Neural crest cell (in vitro differentiated cells): Measurements from ENCODE around the gene DUS4L. TPM values are rescaled to one million over a fixed set of nuclear protein-coding genes. Genes with fewer than 3 reads are reported as not detected.

Source experiments
- DNase-seq: peaks from one replicate; pipeline ENCODE4 v3.0.0; 2021; ENCODE audit warnings: low read depth, mixed read lengths, low spot score
- H3K27ac Mint-ChIP-seq: one replicate; pipeline ENCODE4 v1.8.0; 2021; ENCODE audit warnings: mild to moderate bottlenecking, mixed read lengths; ENCODE audit not compliant: unreplicated experiment
- H3K27me3 Mint-ChIP-seq: 2 replicates; pipeline ENCODE4 v1.8.0; 2021; ENCODE audit warnings: low read depth, mild to moderate bottlenecking, mixed read lengths
- H3K36me3 Mint-ChIP-seq: 2 replicates; pipeline ENCODE4 v1.8.0; 2021; ENCODE audit warnings: low read depth, mild to moderate bottlenecking, mixed read lengths
- H3K4me1 Mint-ChIP-seq: 2 replicates; pipeline ENCODE4 v1.8.0; 2021; ENCODE audit warnings: mixed read lengths
- H3K4me3 Mint-ChIP-seq: one replicate; pipeline ENCODE4 v1.8.0; 2021; ENCODE audit warnings: mild to moderate bottlenecking, mixed read lengths
- H3K9me3 Mint-ChIP-seq: 2 replicates; pipeline ENCODE4 v1.8.0; 2021; ENCODE audit warnings: mixed read lengths
- CTCF ChIP-seq: fragments of 200-600 bp; sonication (generic); conservative IDR thresholded peaks from 2 replicates; pipeline ENCODE4 v1.5.0; 2021; ENCODE audit warnings: antibody characterized with exemption, mild to moderate bottlenecking
- long read RNA-seq: library from polyadenylated mRNA; unstranded; transcript quantifications from one replicate; pipeline ENCODE4 v2.0.0, GENCODE V29; 2020
- total RNA-seq: library from RNA; stranded (reverse); gene quantifications from 2 replicates; pipeline ENCODE4 v1.2.1, GENCODE V29; 2021

The DUS4L gene
- total RNA-seq, result 12.7 and 13.2 TPM in 2 replicates
- long read RNA-seq, transcript DUS4L-201 (8 exons, 2,220 nt), result major isoform, 6 of 26 reads
- long read RNA-seq, partial matches to known transcripts, result 4 of 26 reads
- long read RNA-seq, other reads (novel, unspliced or antisense), result 13 of 26 reads

GRCh38 chr7:107563775-107564552 is at the start of gene DUS4L, which contains the start of gene COG5:
DUS4L (plus strand) TSS chr7:107563971; CDS start chr7:107567071, 3,100 bp downstream.
COG5 (minus strand) TSS chr7:107563920; CDS start chr7:107563896, 24 bp downstream.
- peak within 1 kb of the TSS; percentile 96 for H3K27ac Mint-ChIP-seq
- TF ChIP-seq CTCF, result no peak
- peaks cover 41% of the 10 kb centered on the region for H3K4me1 Mint-ChIP-seq
- no peaks in the 10 kb centered on the region for H3K9me3 Mint-ChIP-seq
- peak within 1 kb of the TSS; percentile 86 for H3K4me3 Mint-ChIP-seq
- no peaks in the 10 kb centered on the region for H3K36me3 Mint-ChIP-seq
- peak; percentile 65 for DNase-seq
- no peaks in the 10 kb centered on the region for H3K27me3 Mint-ChIP-seq

GRCh38 chr7:107526672-107527071 is 37.1 kb upstream of the DUS4L start:
- H3K27me3 Mint-ChIP-seq, result no peaks in the 10 kb centered on the region
- no peaks in the 10 kb centered on the region for H3K4me1 Mint-ChIP-seq
- H3K27ac Mint-ChIP-seq, result no peak overlapping the region
- peaks cover 2% of the 10 kb centered on the region for H3K9me3 Mint-ChIP-seq
- H3K36me3 Mint-ChIP-seq, result peaks cover 17% of the 10 kb centered on the region
- DNase-seq, result no peak
- H3K4me3 Mint-ChIP-seq, result no peak overlapping the region
- TF ChIP-seq CTCF, result no peak

GRCh38 chr7:107527196-107527595 is 36.6 kb upstream of the DUS4L start:
- Mint-ChIP-seq H3K4me1 (no peaks in the 10 kb centered on the region), H3K4me3 (no peak overlapping the region), H3K27me3 (no peaks in the 10 kb centered on the region), H3K36me3 (peaks cover 13% of the 10 kb centered on the region), H3K27ac (no peak overlapping the region), H3K9me3 (no peaks in the 10 kb centered on the region)
- no peak for TF ChIP-seq CTCF
- DNase-seq, result no peak

GRCh38 chr7:107528461-107528860 is 35.3 kb upstream of the DUS4L start:
- Mint-ChIP-seq H3K27ac (no peak overlapping the region), H3K27me3 (no peaks in the 10 kb centered on the region)
- no peak for TF ChIP-seq CTCF

GRCh38 chr7:107530751-107531150 is 33.0 kb upstream of the DUS4L start:
- no peak overlapping the region for H3K27ac Mint-ChIP-seq
- peaks cover 31% of the 10 kb centered on the region for H3K36me3 Mint-ChIP-seq
- TF ChIP-seq CTCF, result no peak
- H3K9me3 Mint-ChIP-seq, result peaks cover 12% of the 10 kb centered on the region
- no peak overlapping the region for H3K4me3 Mint-ChIP-seq
- no peaks in the 10 kb centered on the region for H3K27me3 Mint-ChIP-seq
- no peak for DNase-seq
- H3K4me1 Mint-ChIP-seq, result no peaks in the 10 kb centered on the region

More at GRCh38 chr7:107528461-107528860, 35.3 kb upstream of the DUS4L start:
- Mint-ChIP-seq H3K9me3 (no peaks in the 10 kb centered on the region), H3K36me3 (peaks cover 15% of the 10 kb centered on the region), H3K4me3 (no peak overlapping the region), H3K4me1 (no peaks in the 10 kb centered on the region)
- no peak for DNase-seq
